Measurements from ENCODE around the gene MOB2. TPM values are rescaled to one million over a fixed set of nuclear protein-coding genes. Genes with fewer than 3 reads are reported as not detected.

Gene MOB2
- polyA plus RNA-seq, 3 donors = 22.1 to 44.1 (median 22.5) TPM

GRCh38 chr11:1528710-1529109 lies 42.1 kb upstream of the MOB2 start:
- no peak overlapping the region for H2AFZ ChIP-seq (ENCODE audit: insufficient read depth, low read depth, low read length, poor library complexity, severe bottlenecking)
- H3K27ac Mint-ChIP-seq = no peak overlapping the region
- peaks cover 15 to 29% of the 10 kb centered on the region in 2 donors for H3K36me3 ChIP-seq (replicated peaks in 1 of 2; ENCODE audit: control insufficient read depth in 1 of 2, insufficient read depth in 2 of 2, low read length in 2 of 2)
- H3K27ac ChIP-seq (ENCODE audit: low read depth in 1 of 2, low read length in 2 of 2) = no peak overlapping the region
- H3K4me2 ChIP-seq (replicated peaks; ENCODE audit: extremely low read depth, low read length, poor library complexity, severe bottlenecking) = no peak overlapping the region
- DNase-seq = no peak
- no peaks in the 10 kb centered on the region for H3K9me3 Mint-ChIP-seq
- H4K20me1 ChIP-seq (ENCODE audit: insufficient read depth, low read length) = peaks cover 99% of the 10 kb centered on the region
- WGBS (ENCODE audit: insufficient coverage) = 96% methylated on average over 5 of the region's 10 CpGs
- no peaks in the 10 kb centered on the region for H3K4me1 ChIP-seq (ENCODE audit: control insufficient read depth in 1 of 2, insufficient read depth in 2 of 2, low read length in 2 of 2)
- no peaks in the 10 kb centered on the region for H3K9me3 ChIP-seq (replicated peaks in 1 of 2; ENCODE audit: control insufficient read depth in 1 of 2, insufficient read depth in 1 of 2, low read length in 2 of 2)
- no peak overlapping the region for H3K9ac ChIP-seq (ENCODE audit: insufficient read depth, low read length, poor library complexity, severe bottlenecking)
- no peaks in the 10 kb centered on the region for H3K27me3 Mint-ChIP-seq (ENCODE audit: low read depth in 3 of 3)
- H3K27me3 ChIP-seq (ENCODE audit: control insufficient read depth in 2 of 2, insufficient read depth in 2 of 2, low read length in 2 of 2) = no peaks in the 10 kb centered on the region
- peaks cover 89% of the 10 kb centered on the region for H3K79me2 ChIP-seq (ENCODE audit: insufficient read depth, low read length)
- H3K36me3 Mint-ChIP-seq = peaks cover 13 to 27% of the 10 kb centered on the region in 2 donors
- peak overlapping the region in 1 of 2 donors; percentile 31 for H3K4me3 Mint-ChIP-seq
- no peak overlapping the region for H3K4me3 ChIP-seq (replicated peaks in 1 of 3; ENCODE audit: low read depth in 2 of 3, low read length in 3 of 3)
- H3K4me1 Mint-ChIP-seq = peaks cover 3% of the 10 kb centered on the region
- no peak for TF ChIP-seq CTCF (IDR thresholded peaks at IDR 0.05)
- intact Hi-C loops (cut with micrococcal nuclease) = no loop called here

- no peak for TF ChIP-seq CTCF (IDR thresholded peaks at IDR 0.05)
- Mint-ChIP-seq H3K27ac (no peak overlapping the region), H3K9me3 (no peaks in the 10 kb centered on the region), H3K36me3 (peaks cover 5 to 13% of the 10 kb centered on the region in 2 donors), H3K4me3 (no peak overlapping the region), H3K27me3 (ENCODE audit: low read depth in 3 of 3) (peaks cover 0 to 1% (median 0%) of the 10 kb centered on the region in 3 donors), H3K4me1 (peaks cover 2% of the 10 kb centered on the region)
- Histone ChIP-seq H3K79me2 (ENCODE audit: insufficient read depth, low read length) (peaks cover 88% of the 10 kb centered on the region), H2AFZ (ENCODE audit: insufficient read depth, low read depth, low read length, poor library complexity, severe bottlenecking) (no peak overlapping the region), H3K9ac (ENCODE audit: insufficient read depth, low read length, poor library complexity, severe bottlenecking) (peak overlapping the region; percentile 15), H3K4me1 (ENCODE audit: control insufficient read depth in 1 of 2, insufficient read depth in 2 of 2, low read length in 2 of 2) (no peaks in the 10 kb centered on the region), H3K27ac (ENCODE audit: low read depth in 1 of 2, low read length in 2 of 2) (no peak overlapping the region), H3K4me2 (replicated peaks; ENCODE audit: extremely low read depth, low read length, poor library complexity, severe bottlenecking) (no peak overlapping the region), H3K9me3 (replicated peaks in 1 of 2; ENCODE audit: control insufficient read depth in 1 of 2, insufficient read depth in 1 of 2, low read length in 2 of 2) (no peaks in the 10 kb centered on the region), H3K27me3 (ENCODE audit: control insufficient read depth in 2 of 2, insufficient read depth in 2 of 2, low read length in 2 of 2) (no peaks in the 10 kb centered on the region), H4K20me1 (ENCODE audit: insufficient read depth, low read length) (peaks cover 99% of the 10 kb centered on the region), H3K36me3 (replicated peaks in 1 of 2; ENCODE audit: control insufficient read depth in 1 of 2, insufficient read depth in 2 of 2, low read length in 2 of 2) (peaks cover 2 to 12% of the 10 kb centered on the region in 2 donors), H3K4me3 (replicated peaks in 1 of 3; ENCODE audit: low read depth in 2 of 3, low read length in 3 of 3) (no peak overlapping the region)
- DNase-seq = no peak
- intact Hi-C loops (cut with micrococcal nuclease) = no loop called here
- 95% methylated on average over 13 of the region's 15 CpGs for WGBS (ENCODE audit: insufficient coverage)
These were observed 40.2 kb upstream of the MOB2 start for GRCh38 chr11:1526785-1527184.

Measured in CD14-positive monocyte (primary cell).